ENCODE results near the gene ZNF775.
A peak's percentile ranks its signal among the peaks of the same experiment; 100 is the strongest.

ZNF775 gene

GRCh38 chr7:150377635-150378034 is 1.5 kb upstream of the ZNF775 start:
- DNase-seq (ENCODE audit: insufficient read length), result no peak
- no peak for FAIRE-seq
- TF ChIP-seq POLR2AphosphoS5 (IDR thresholded peaks at IDR 0.05; ENCODE audit: low read depth, low read length) (no peak), TAF1 (IDR thresholded peaks at IDR 0.05; ENCODE audit: borderline replicate concordance, low read depth, low read length) (no peak), POLR2A (IDR thresholded peaks at IDR 0.05; ENCODE audit: low read depth, low read length) (no peak)

GRCh38 chr7:150378115-150378852 is 846 bp upstream of the ZNF775 start:
- FAIRE-seq, result no peak
- no peak for DNase-seq (ENCODE audit: insufficient read length)

DNA sequence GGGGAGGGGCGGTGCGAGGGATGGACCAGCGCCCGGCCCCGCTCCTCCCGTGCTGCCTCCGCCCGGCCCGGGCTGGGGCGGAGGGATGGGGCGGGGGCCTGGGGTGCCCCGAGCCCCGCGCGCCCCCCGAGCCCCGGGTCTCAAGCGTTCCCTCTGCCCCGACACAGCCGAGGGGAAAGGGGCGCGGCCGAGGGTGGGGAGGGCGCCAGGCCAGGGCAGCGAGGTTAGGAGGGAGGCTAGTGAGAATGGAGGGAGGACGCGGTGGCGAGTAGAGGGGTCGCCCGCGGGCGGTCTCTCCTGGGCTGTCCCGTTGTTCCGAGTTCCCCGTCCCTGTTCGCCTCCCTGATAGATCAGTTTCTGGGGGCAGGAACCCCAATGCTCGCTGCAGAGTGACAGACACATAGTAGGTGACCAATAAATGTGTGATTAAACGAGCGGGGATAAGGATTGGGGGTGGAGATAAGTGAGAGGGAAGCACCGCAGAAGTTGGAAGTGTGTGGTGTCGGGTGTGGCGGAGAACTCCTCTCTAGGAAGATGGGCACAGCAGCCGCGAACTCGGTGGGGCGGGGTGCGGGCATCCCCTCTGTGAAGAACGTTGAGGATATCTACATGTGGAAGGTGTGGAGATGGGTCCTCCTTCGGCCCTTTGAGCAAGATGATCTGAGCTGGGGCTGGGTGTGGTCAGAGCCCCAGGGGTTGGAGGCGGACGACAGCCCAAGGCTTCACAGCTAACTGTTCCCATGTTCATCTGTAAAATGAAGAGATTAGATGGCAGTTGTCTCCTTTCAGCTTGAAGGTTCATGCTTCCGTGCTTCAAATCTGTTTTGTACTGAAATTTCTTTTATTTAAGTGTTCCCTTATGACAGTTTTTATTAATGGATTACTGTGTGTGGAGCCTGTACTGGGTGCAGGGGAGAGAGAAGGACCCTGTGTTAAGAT is 580 bp downstream of the ZNF775 start:
- FAIRE-seq (peak; percentile 44), DNase-seq (ENCODE audit: insufficient read length) (no peak)
- peak; percentile 40; the same call in 1 of the 2 replicates for TF ChIP-seq POLR2A (IDR thresholded peaks at IDR 0.05; ENCODE audit: low read depth, low read length)
- no peak for TF ChIP-seq TAF1 (IDR thresholded peaks at IDR 0.05; ENCODE audit: borderline replicate concordance, low read depth, low read length)
- peak; percentile 50; the same call in 1 of the 2 replicates for TF ChIP-seq POLR2AphosphoS5 (IDR thresholded peaks at IDR 0.05; ENCODE audit: low read depth, low read length)

More at GRCh38 chr7:150378115-150378852, 846 bp upstream of the ZNF775 start:
- TF ChIP-seq POLR2AphosphoS5 (IDR thresholded peaks at IDR 0.05; ENCODE audit: low read depth, low read length) (no peak), POLR2A (IDR thresholded peaks at IDR 0.05; ENCODE audit: low read depth, low read length) (0 out of 2 replicates have a peak, but pooled peaks have one; percentile 36)

DNA sequence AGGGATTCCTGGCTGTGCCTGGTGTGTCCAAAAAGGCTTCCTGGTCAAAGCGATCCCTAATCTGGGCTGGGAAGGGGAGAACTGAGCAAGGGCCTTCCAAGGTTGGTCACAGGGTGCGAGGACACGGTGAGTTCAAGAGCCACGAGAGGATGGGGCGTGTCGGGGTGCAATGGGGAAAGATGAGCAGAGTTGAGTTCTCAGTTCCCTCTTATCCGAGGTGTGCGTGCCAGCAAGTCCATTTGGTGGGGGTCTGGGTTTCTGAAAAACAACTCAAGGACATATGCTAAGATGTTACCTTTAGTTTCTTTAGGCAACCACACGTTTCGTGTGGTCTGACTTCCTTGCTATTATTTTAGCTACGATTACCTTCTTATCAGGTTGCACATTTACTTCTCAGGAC is 1.3 kb downstream of the ZNF775 start:
- DNase-seq (ENCODE audit: insufficient read length) (no peak), FAIRE-seq (peak; percentile 70)
- TF ChIP-seq TAF1 (IDR thresholded peaks at IDR 0.05; ENCODE audit: borderline replicate concordance, low read depth, low read length) (no peak), POLR2A (IDR thresholded peaks at IDR 0.05; ENCODE audit: low read depth, low read length) (0 out of 2 replicates have a peak, but pooled peaks have one; percentile 3), POLR2AphosphoS5 (IDR thresholded peaks at IDR 0.05; ENCODE audit: low read depth, low read length) (no peak)

DNA sequence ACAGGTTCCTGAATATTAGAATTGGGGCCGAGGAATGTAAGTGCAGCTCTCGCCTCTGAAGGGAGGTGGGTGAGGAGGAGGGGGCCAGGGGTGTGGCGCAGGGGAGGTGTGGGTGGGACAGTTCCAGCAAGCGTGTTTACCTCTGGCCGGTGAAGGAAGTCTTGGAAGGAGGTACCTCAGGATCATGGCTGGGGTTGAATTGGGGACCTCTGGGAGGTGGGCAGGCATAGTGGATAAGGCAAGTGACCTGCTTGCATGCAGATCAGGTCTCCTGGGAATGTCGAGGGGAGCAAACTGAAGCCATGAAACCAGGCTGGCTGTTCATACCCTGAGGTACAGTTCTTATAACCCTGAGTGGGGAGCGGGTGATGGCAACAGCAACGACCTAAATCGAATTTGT is 2.0 kb downstream of the ZNF775 start:
- no peak for TF ChIP-seq TAF1 (IDR thresholded peaks at IDR 0.05; ENCODE audit: borderline replicate concordance, low read depth, low read length)
- TF ChIP-seq POLR2A (IDR thresholded peaks at IDR 0.05; ENCODE audit: low read depth, low read length), result no peak
- TF ChIP-seq POLR2AphosphoS5 (IDR thresholded peaks at IDR 0.05; ENCODE audit: low read depth, low read length), result no peak
- FAIRE-seq (no peak), DNase-seq (ENCODE audit: insufficient read length) (no peak)

DNA sequence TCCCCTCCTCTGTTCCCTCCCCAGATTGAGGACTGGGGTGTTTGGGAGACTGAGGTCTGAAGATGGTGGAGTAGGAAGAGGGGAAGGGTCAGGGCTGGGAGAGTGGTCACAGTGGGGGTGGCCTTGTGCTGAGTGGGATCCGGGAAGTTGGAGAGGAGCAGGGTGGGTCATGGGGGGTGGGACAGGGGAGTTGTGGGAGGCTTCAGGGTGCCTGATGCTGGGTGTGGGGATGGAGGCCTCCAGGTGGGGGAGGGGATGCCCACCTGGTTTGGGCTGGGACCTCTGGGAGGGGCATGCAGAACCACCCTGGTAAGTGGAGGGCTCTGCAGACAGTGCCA is 2.6 kb downstream of the ZNF775 start:
- FAIRE-seq, result no peak
- TF ChIP-seq POLR2A (IDR thresholded peaks at IDR 0.05; ENCODE audit: low read depth, low read length) (no peak), POLR2AphosphoS5 (IDR thresholded peaks at IDR 0.05; ENCODE audit: low read depth, low read length) (no peak), TAF1 (IDR thresholded peaks at IDR 0.05; ENCODE audit: borderline replicate concordance, low read depth, low read length) (no peak)
- DNase-seq (ENCODE audit: insufficient read length), result no peak

- FAIRE-seq, result no peak
- no peak for TF ChIP-seq POLR2AphosphoS5 (IDR thresholded peaks at IDR 0.05; ENCODE audit: low read depth, low read length)
Observed at GRCh38 chr7:150382123-150382843, 3.2 kb downstream of the ZNF775 start.

DNA sequence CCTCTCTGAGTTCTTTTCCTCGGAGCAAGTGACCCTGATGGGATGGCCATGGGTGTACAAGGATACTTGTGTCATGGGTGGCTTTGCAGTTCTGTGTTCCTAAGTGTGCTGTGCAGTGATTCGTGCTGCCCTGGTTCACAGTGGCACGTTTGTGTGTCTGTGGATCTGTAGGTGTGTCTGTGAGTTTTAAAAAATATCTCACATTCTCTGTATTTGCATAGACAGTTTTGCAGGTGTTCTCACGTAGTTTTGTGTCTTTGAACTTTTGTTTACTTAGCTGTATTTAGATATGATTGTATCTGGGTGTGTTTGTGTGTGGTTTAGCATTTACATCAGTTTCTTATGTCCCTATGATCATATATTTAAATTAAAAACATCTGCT is 3.7 kb downstream of the ZNF775 start:
- DNase-seq (ENCODE audit: insufficient read length), result no peak
- FAIRE-seq, result no peak
- TF ChIP-seq POLR2AphosphoS5 (IDR thresholded peaks at IDR 0.05; ENCODE audit: low read depth, low read length) (no peak), TAF1 (IDR thresholded peaks at IDR 0.05; ENCODE audit: borderline replicate concordance, low read depth, low read length) (no peak), POLR2A (IDR thresholded peaks at IDR 0.05; ENCODE audit: low read depth, low read length) (no peak)

More at GRCh38 chr7:150382123-150382843, 3.2 kb downstream of the ZNF775 start:
- DNase-seq (ENCODE audit: insufficient read length), result no peak

GRCh38 chr7:150383710-150384397 is 4.7 kb downstream of the ZNF775 start:
- TF ChIP-seq TAF1 (IDR thresholded peaks at IDR 0.05; ENCODE audit: borderline replicate concordance, low read depth, low read length) (no peak), POLR2AphosphoS5 (IDR thresholded peaks at IDR 0.05; ENCODE audit: low read depth, low read length) (no peak), POLR2A (IDR thresholded peaks at IDR 0.05; ENCODE audit: low read depth, low read length) (no peak)
- FAIRE-seq, result no peak
- no peak for DNase-seq (ENCODE audit: insufficient read length)

- DNase-seq (ENCODE audit: insufficient read length) (no peak), FAIRE-seq (no peak)
- TF ChIP-seq POLR2A (IDR thresholded peaks at IDR 0.05; ENCODE audit: low read depth, low read length), result no peak
- TF ChIP-seq TAF1 (IDR thresholded peaks at IDR 0.05; ENCODE audit: borderline replicate concordance, low read depth, low read length), result no peak
- no peak for TF ChIP-seq POLR2AphosphoS5 (IDR thresholded peaks at IDR 0.05; ENCODE audit: low read depth, low read length)
Observed at GRCh38 chr7:150384406-150385301, 5.5 kb downstream of the ZNF775 start.

Data from GM12892 (cell line).